ENCODE results near the gene NABP1. TPM values are rescaled to one million over a fixed set of nuclear protein-coding genes. Genes with fewer than 3 reads are reported as not detected.
A peak's percentile ranks its signal among the peaks of the same experiment; 100 is the strongest.
"Not testable (repeated sequence)": the region's sequence is repeated elsewhere in the genome, so short reads cannot be mapped to it uniquely, and the experiment has no call there.

The NABP1 gene
- 64.3 TPM for total RNA-seq

- DNase-seq (ENCODE audit: low spot score) (peak; percentile 99), ATAC-seq (peak; percentile 99)
- intact Hi-C loops (cut with DNase I), result no loop called here
Observed at GRCh38 chr2:191677646-191678436, at the start of gene NABP1. Gene NABP1, plus strand, starts transcription at chr2:191678136. Its CDS starts 479 bp downstream, at chr2:191678615.

- intact Hi-C loops (cut with DNase I), result no loop called here
- no peak for ATAC-seq
- DNase-seq (ENCODE audit: low spot score), result no peak
Observed at GRCh38 chr2:191629001-191629453, 48.9 kb upstream of the NABP1 start.

GRCh38 chr2:191629976-191630712 lies 47.8 kb upstream of the NABP1 start:
- ATAC-seq (no peak), DNase-seq (ENCODE audit: low spot score) (no peak)
- intact Hi-C loops (cut with DNase I), result no loop called here

- intact Hi-C loops (cut with DNase I), result no loop called here
- no peak for DNase-seq (ENCODE audit: low spot score)
- ATAC-seq, result peak; percentile 70
Observed at GRCh38 chr2:191631754-191632153, 46.2 kb upstream of the NABP1 start.

- ATAC-seq, result no peak
- no peak for DNase-seq (ENCODE audit: low spot score)
- intact Hi-C loops (cut with DNase I), result no loop called here
Observed at GRCh38 chr2:191632426-191632825, 45.5 kb upstream of the NABP1 start.

GRCh38 chr2:191634791-191635190 lies 43.1 kb upstream of the NABP1 start:
- ATAC-seq, result no peak
- intact Hi-C loops (cut with DNase I), result no loop called here
- no peak for DNase-seq (ENCODE audit: low spot score)

GRCh38 chr2:191635333-191636234 lies 42.4 kb upstream of the NABP1 start:
- DNase-seq (ENCODE audit: low spot score) (no peak), ATAC-seq (no peak)
- intact Hi-C loops (cut with DNase I), result no loop called here

- no peak for DNase-seq (ENCODE audit: low spot score)
- no peak for ATAC-seq
- intact Hi-C loops (cut with DNase I), result no loop called here
Observed at GRCh38 chr2:191636235-191636543, 41.7 kb upstream of the NABP1 start.

- no peak for DNase-seq (ENCODE audit: low spot score)
- no peak for ATAC-seq
- intact Hi-C loops (cut with DNase I), result no loop called here
Observed at GRCh38 chr2:191636586-191636985, 41.4 kb upstream of the NABP1 start.

GRCh38 chr2:191637182-191638078 lies 40.5 kb upstream of the NABP1 start:
- intact Hi-C loops (cut with DNase I), result no loop called here
- DNase-seq (ENCODE audit: low spot score), result no peak
- ATAC-seq, result peak; percentile 71

GRCh38 chr2:191638079-191638801 lies 39.7 kb upstream of the NABP1 start:
- peak; percentile 57 for ATAC-seq
- intact Hi-C loops (cut with DNase I), result no loop called here

GRCh38 chr2:191638802-191639172 lies 39.1 kb upstream of the NABP1 start:
- no peak for DNase-seq (ENCODE audit: low spot score)
- ATAC-seq, result no peak
- intact Hi-C loops (cut with DNase I), result no loop called here

More at GRCh38 chr2:191638079-191638801, 39.7 kb upstream of the NABP1 start:
- DNase-seq (ENCODE audit: low spot score), result no peak

GRCh38 chr2:191641609-191642008 lies 36.3 kb upstream of the NABP1 start:
- intact Hi-C loops (cut with DNase I), result no loop called here
- no peak for ATAC-seq
- no peak for DNase-seq (ENCODE audit: low spot score)

GRCh38 chr2:191642541-191642940 lies 35.4 kb upstream of the NABP1 start:
- ATAC-seq, result no peak
- intact Hi-C loops (cut with DNase I), result no loop called here
- DNase-seq (ENCODE audit: low spot score), result no peak

- intact Hi-C loops (cut with DNase I), result no loop called here
- DNase-seq (ENCODE audit: low spot score) (no peak), ATAC-seq (no peak)
Observed at GRCh38 chr2:191643429-191643828, 34.5 kb upstream of the NABP1 start.

GRCh38 chr2:191644613-191645012 lies 33.3 kb upstream of the NABP1 start:
- DNase-seq (ENCODE audit: low spot score); intact Hi-C loops (cut with DNase I): not testable (repeated sequence)

GRCh38 chr2:191645032-191645431 lies 32.9 kb upstream of the NABP1 start:
- ATAC-seq (no peak), DNase-seq (ENCODE audit: low spot score) (no peak)
- intact Hi-C loops (cut with DNase I), result no loop called here

More at GRCh38 chr2:191644613-191645012, 33.3 kb upstream of the NABP1 start:
- ATAC-seq, result not testable (repeated sequence)
